ENCODE measurements around the gene GPC3. TPM values are rescaled to one million over a fixed set of nuclear protein-coding genes. Genes with fewer than 3 reads are reported as not detected.
"Not testable (repeated sequence)": the region's sequence is repeated elsewhere in the genome, so short reads cannot be mapped to it uniquely, and the experiment has no call there.

GPC3 gene
- total RNA-seq, 1 experiment from 2014 or later, result 0.98 TPM

- no peaks in the 10 kb centered on the region for H3K79me2 ChIP-seq (ENCODE audit: insufficient read depth, low read length)
- ChIA-PET RAD21 (ENCODE audit: low non-redundant PET in 1 of 2, low total read pairs in 2 of 2, uncharacterized antibody in 2 of 2, unreplicated experiment in 2 of 2) (no interaction called here), POLR2A (no interaction called here), CTCF (no interaction called here)
- no peak overlapping the region for H3K27ac ChIP-seq (ENCODE audit: low read depth, low read length)
- H3K4me2 ChIP-seq (ENCODE audit: low read length), result no peak overlapping the region
- ATAC-seq (no peak), DNase-seq (ENCODE audit: low read depth, low spot score) (no peak)
- H3K9ac ChIP-seq (ENCODE audit: low read length), result no peak overlapping the region
- no peak overlapping the region for H3K4me3 ChIP-seq (replicated peaks in 1 of 2; ENCODE audit: low read depth in 1 of 2, low read length in 2 of 2)
- no peaks in the 10 kb centered on the region for H3K9me2 ChIP-seq (ENCODE audit: insufficient read depth)
- peaks cover 9 to 14% of the 10 kb centered on the region in 2 experiments; a peak in 3 of 4 replicates for H3K4me1 ChIP-seq (ENCODE audit: control insufficient read depth in 1 of 2, insufficient read depth in 2 of 2, low read length in 2 of 2)
- H3K27me3 ChIP-seq (ENCODE audit: insufficient read depth, low read length), result no peaks in the 10 kb centered on the region
- intact Hi-C loops (cut with micrococcal nuclease), result no loop called here
- H2AFZ ChIP-seq (ENCODE audit: low read depth, low read length, poor library complexity, severe bottlenecking), result no peak overlapping the region
- H3K36me3 ChIP-seq (ENCODE audit: control insufficient read depth in 1 of 2, insufficient read depth in 2 of 2, low read length in 2 of 2), result no peaks in the 10 kb centered on the region
- TF ChIP-seq EZH2phosphoT487 (IDR thresholded peaks at IDR 0.05; ENCODE audit: borderline replicate concordance), result no peak
- BruUV-seq (replicated peaks), result no TSS peak
- no peaks in the 10 kb centered on the region for H4K20me1 ChIP-seq (ENCODE audit: insufficient read depth)
- H3K9me3 ChIP-seq (ENCODE audit: control insufficient read depth in 1 of 2, insufficient read depth in 1 of 2, low read depth in 1 of 2, low read length in 2 of 2), result no peaks in the 10 kb centered on the region
Observed at GRCh38 chrX:133722756-133723155, 262.6 kb downstream of the GPC3 start.

- H3K79me2 ChIP-seq (ENCODE audit: insufficient read depth, low read length); H3K4me3 ChIP-seq (replicated peaks in 1 of 2; ENCODE audit: low read depth in 1 of 2, low read length in 2 of 2); BruUV-seq (replicated peaks); H3K27ac ChIP-seq (ENCODE audit: low read depth, low read length); H3K9me3 ChIP-seq (ENCODE audit: control insufficient read depth in 1 of 2, insufficient read depth in 1 of 2, low read depth in 1 of 2, low read length in 2 of 2); H4K20me1 ChIP-seq (ENCODE audit: insufficient read depth); CTCF ChIA-PET; H3K9me2 ChIP-seq (ENCODE audit: insufficient read depth); DNase-seq (ENCODE audit: low read depth, low spot score); POLR2A ChIA-PET; H3K4me1 ChIP-seq (ENCODE audit: control insufficient read depth in 1 of 2, insufficient read depth in 2 of 2, low read length in 2 of 2); H3K27me3 ChIP-seq (ENCODE audit: insufficient read depth, low read length); H2AFZ ChIP-seq (ENCODE audit: low read depth, low read length, poor library complexity, severe bottlenecking); H3K4me2 ChIP-seq (ENCODE audit: low read length); RAD21 ChIA-PET (ENCODE audit: low non-redundant PET in 1 of 2, low total read pairs in 2 of 2, uncharacterized antibody in 2 of 2, unreplicated experiment in 2 of 2); intact Hi-C loops (cut with micrococcal nuclease); ATAC-seq; H3K36me3 ChIP-seq (ENCODE audit: control insufficient read depth in 1 of 2, insufficient read depth in 2 of 2, low read length in 2 of 2); H3K9ac ChIP-seq (ENCODE audit: low read length): not testable (repeated sequence)
Observed at GRCh38 chrX:133720269-133720668, 265.1 kb downstream of the GPC3 start.

- no peaks in the 10 kb centered on the region for H3K36me3 ChIP-seq (ENCODE audit: control insufficient read depth in 1 of 2, insufficient read depth in 2 of 2, low read length in 2 of 2)
- ChIA-PET RAD21 (ENCODE audit: low non-redundant PET in 1 of 2, low total read pairs in 2 of 2, uncharacterized antibody in 2 of 2, unreplicated experiment in 2 of 2) (no interaction called here), CTCF (no interaction called here), POLR2A (no interaction called here)
- intact Hi-C loops (cut with micrococcal nuclease), result no loop called here
- no peaks in the 10 kb centered on the region for H3K9me2 ChIP-seq (ENCODE audit: insufficient read depth)
- H3K9me3 ChIP-seq (ENCODE audit: control insufficient read depth in 1 of 2, insufficient read depth in 1 of 2, low read depth in 1 of 2, low read length in 2 of 2), result no peaks in the 10 kb centered on the region
- no peak overlapping the region for H3K27ac ChIP-seq (ENCODE audit: low read depth, low read length)
- H3K4me1 ChIP-seq (ENCODE audit: control insufficient read depth in 1 of 2, insufficient read depth in 2 of 2, low read length in 2 of 2), result no peaks in the 10 kb centered on the region
- no peaks in the 10 kb centered on the region for H3K27me3 ChIP-seq (ENCODE audit: insufficient read depth, low read length)
- no TSS peak for BruUV-seq (replicated peaks)
- H2AFZ ChIP-seq (ENCODE audit: low read depth, low read length, poor library complexity, severe bottlenecking), result no peak overlapping the region
- no peaks in the 10 kb centered on the region for H4K20me1 ChIP-seq (ENCODE audit: insufficient read depth)
- H3K9ac ChIP-seq (ENCODE audit: low read length), result no peak overlapping the region
- ATAC-seq (no peak), DNase-seq (ENCODE audit: low read depth, low spot score) (no peak)
- no peaks in the 10 kb centered on the region for H3K79me2 ChIP-seq (ENCODE audit: insufficient read depth, low read length)
- no peak overlapping the region for H3K4me3 ChIP-seq (replicated peaks in 1 of 2; ENCODE audit: low read depth in 1 of 2, low read length in 2 of 2)
- H3K4me2 ChIP-seq (ENCODE audit: low read length), result no peak overlapping the region
- TF ChIP-seq FOSL1 (IDR thresholded peaks at IDR 0.05; ENCODE audit: low read depth) (no peak), CTCF (IDR thresholded peaks at IDR 0.05 in 2 of 3, conservative IDR thresholded peaks at IDR 0.05 in 1 of 3; ENCODE audit: borderline replicate concordance in 1 of 3, insufficient read depth in 1 of 3, low read depth in 2 of 3, low read length in 2 of 3) (no peak), SRF (IDR thresholded peaks at IDR 0.05; ENCODE audit: low read depth) (no peak), ZBTB33 (IDR thresholded peaks at IDR 0.05; ENCODE audit: extremely low read depth, insufficient replicate concordance, low read length) (no peak), TCF7L2 (IDR thresholded peaks at IDR 0.05; ENCODE audit: borderline replicate concordance, extremely low read depth, insufficient read depth, insufficient read length) (no peak), YY1 (IDR thresholded peaks at IDR 0.05; ENCODE audit: extremely low read depth, insufficient replicate concordance, low read depth, low read length) (no peak), POLR2AphosphoS5 (IDR thresholded peaks at IDR 0.05; ENCODE audit: low read depth, low read length) (no peak), ZFX (IDR thresholded peaks at IDR 0.05) (no peak), ZNF274 (IDR thresholded peaks at IDR 0.05; ENCODE audit: low read depth, low read length) (no peak)
Observed at GRCh38 chrX:133715715-133716114, 269.7 kb downstream of the GPC3 start.
